ENCODE data around the gene MYLK3.

Gene MYLK3

GRCh38 chr16:46728806-46729205 lies 19.3 kb downstream of the MYLK3 start:
- DNase-seq (ENCODE audit: low read depth, low spot score) = no peak
- TF ChIP-seq, protein P1, sequence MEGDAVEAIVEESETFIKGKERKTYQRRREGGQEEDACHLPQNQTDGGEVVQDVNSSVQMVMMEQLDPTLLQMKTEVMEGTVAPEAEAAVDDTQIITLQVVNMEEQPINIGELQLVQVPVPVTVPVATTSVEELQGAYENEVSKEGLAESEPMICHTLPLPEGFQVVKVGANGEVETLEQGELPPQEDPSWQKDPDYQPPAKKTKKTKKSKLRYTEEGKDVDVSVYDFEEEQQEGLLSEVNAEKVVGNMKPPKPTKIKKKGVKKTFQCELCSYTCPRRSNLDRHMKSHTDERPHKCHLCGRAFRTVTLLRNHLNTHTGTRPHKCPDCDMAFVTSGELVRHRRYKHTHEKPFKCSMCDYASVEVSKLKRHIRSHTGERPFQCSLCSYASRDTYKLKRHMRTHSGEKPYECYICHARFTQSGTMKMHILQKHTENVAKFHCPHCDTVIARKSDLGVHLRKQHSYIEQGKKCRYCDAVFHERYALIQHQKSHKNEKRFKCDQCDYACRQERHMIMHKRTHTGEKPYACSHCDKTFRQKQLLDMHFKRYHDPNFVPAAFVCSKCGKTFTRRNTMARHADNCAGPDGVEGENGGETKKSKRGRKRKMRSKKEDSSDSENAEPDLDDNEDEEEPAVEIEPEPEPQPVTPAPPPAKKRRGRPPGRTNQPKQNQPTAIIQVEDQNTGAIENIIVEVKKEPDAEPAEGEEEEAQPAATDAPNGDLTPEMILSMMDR (IDR thresholded peaks at IDR 0.05; ENCODE audit: low read depth, low read length) = no peak
- in situ Hi-C loops (cut with HindIII; ENCODE audit: low sequenced_read_pairs) = no loop called here
- H3K4me3 ChIP-seq (ENCODE audit: low read depth, low read length) = no peak overlapping the region

DNA sequence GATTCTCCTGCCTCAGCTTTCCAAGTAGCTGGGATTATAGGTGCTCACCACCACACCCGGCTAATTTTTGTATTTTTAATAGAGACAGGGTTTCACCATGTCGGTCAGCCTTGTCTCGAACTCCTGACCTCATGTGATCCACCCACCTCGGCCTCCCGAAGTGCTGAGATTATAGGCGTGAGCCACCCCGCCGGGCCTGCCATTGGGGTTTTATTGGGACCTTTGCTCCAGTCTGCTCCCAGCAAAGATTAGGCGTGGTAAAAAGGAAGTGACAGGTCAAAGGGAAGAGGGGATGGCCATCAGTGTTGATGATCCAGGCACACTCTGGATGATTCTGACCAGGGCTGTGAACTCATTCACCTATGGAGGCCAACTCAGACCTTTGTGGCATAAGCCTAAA lies 20.5 kb downstream of the MYLK3 start:
- TF ChIP-seq, protein P1 (IDR thresholded peaks at IDR 0.05; ENCODE audit: low read depth, low read length) = no peak
- H3K4me3 ChIP-seq (ENCODE audit: low read depth, low read length) = no peak overlapping the region
- no peak for DNase-seq (ENCODE audit: low read depth, low spot score)
- in situ Hi-C loops (cut with HindIII; ENCODE audit: low sequenced_read_pairs) = no loop called here

- TF ChIP-seq, protein P1 (IDR thresholded peaks at IDR 0.05; ENCODE audit: low read depth, low read length) = no peak
- DNase-seq (ENCODE audit: low read depth, low spot score) = no peak
- H3K4me3 ChIP-seq (ENCODE audit: low read depth, low read length) = no peak overlapping the region
- in situ Hi-C loops (cut with HindIII; ENCODE audit: low sequenced_read_pairs) = no loop called here
Observed at GRCh38 chr16:46727184-46727583, 21.0 kb downstream of the MYLK3 start.

GRCh38 chr16:46721885-46722284 lies 26.3 kb downstream of the MYLK3 start:
- DNase-seq (ENCODE audit: low read depth, low spot score) = no peak
- in situ Hi-C loops (cut with HindIII; ENCODE audit: low sequenced_read_pairs) = no loop called here
- H3K4me3 ChIP-seq (ENCODE audit: low read depth, low read length) = no peak overlapping the region
- TF ChIP-seq, protein P1 (IDR thresholded peaks at IDR 0.05; ENCODE audit: low read depth, low read length) = no peak

GRCh38 chr16:46720619-46721018 lies 27.5 kb downstream of the MYLK3 start:
- TF ChIP-seq, protein P1 (IDR thresholded peaks at IDR 0.05; ENCODE audit: low read depth, low read length) = no peak

DNA sequence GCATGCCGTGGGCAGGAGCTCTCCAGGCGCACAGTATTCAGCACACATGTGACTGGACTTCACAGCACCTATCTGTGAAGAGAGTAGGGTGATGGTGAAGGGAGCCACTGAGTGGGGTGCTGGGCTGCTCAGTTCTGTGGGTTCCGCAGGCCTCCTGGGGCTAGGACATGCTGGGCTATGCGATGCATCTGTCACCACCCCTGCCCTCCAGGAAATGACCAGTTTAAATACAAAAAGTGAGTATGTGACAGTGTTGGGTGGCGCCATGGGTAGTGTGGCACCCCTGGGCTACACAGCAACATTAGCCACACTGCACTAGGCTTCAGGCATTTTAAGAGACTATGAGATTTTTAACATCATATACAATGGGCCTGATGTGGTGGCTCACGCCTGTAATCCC lies 28.6 kb downstream of the MYLK3 start:
- TF ChIP-seq, protein P1 (IDR thresholded peaks at IDR 0.05; ENCODE audit: low read depth, low read length) = no peak
- in situ Hi-C loops (cut with HindIII; ENCODE audit: low sequenced_read_pairs) = no loop called here

More at GRCh38 chr16:46720619-46721018, 27.5 kb downstream of the MYLK3 start:
- DNase-seq (ENCODE audit: low read depth, low spot score) = no peak
- in situ Hi-C loops (cut with HindIII; ENCODE audit: low sequenced_read_pairs) = no loop called here
- no peak overlapping the region for H3K4me3 ChIP-seq (ENCODE audit: low read depth, low read length)

DNA sequence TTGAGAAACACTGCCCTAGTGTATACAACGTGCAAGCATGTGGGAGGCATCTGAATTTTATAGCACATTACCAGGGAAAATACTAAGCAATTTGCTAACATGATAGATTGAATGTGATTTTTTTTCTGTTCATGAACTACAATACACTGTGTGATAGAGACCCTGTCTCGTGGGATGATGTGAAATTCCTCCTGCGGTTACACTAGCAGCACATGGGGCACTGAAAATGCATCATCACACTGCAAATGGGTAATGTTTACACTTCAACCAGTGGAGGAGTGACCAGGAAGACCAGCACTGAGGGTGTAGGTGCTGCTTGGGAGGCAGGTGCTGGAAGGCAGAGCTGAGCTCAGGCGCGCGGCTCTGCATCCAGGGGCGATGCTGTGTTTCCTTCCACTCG lies 29.9 kb downstream of the MYLK3 start:
- DNase-seq (ENCODE audit: low read depth, low spot score) = no peak
- in situ Hi-C loops (cut with HindIII; ENCODE audit: low sequenced_read_pairs) = no loop called here
- TF ChIP-seq, protein P1 (IDR thresholded peaks at IDR 0.05; ENCODE audit: low read depth, low read length) = no peak
- no peak overlapping the region for H3K4me3 ChIP-seq (ENCODE audit: low read depth, low read length)

More for the DNA sequence above, 28.6 kb downstream of the MYLK3 start:
- no peak overlapping the region for H3K4me3 ChIP-seq (ENCODE audit: low read depth, low read length)
- DNase-seq (ENCODE audit: low read depth, low spot score) = no peak

Measured in astrocyte of the spinal cord (primary cell).